SIG-M5 treated with dmso at 0.1 percent for 504 hours (cell line): ENCODE measurements around the gene SMG5.

Experiments
- DNase-seq: peaks from one replicate; lab custom pipeline; 2025; ENCODE audit not compliant: unreplicated experiment; lab: John Stamatoyannopoulos, UW

The SMG5 gene

GRCh38 chr1:156283521-156283920 is 896 bp upstream of the SMG5 start:
- DNase-seq = no peak

GRCh38 chr1:156281693-156282478 is 739 bp downstream of the SMG5 start:
- peak; percentile 62 for DNase-seq

- peak; percentile 95 for DNase-seq
Measured at GRCh38 chr1:156281281-156281680, 1.3 kb downstream of the SMG5 start.

- no peak for DNase-seq
Measured at GRCh38 chr1:156279837-156280236, 2.8 kb downstream of the SMG5 start.

GRCh38 chr1:156276966-156277381 is 5.7 kb downstream of the SMG5 start:
- peak; percentile 86 for DNase-seq

- DNase-seq = peak; percentile 89
Measured at GRCh38 chr1:156276532-156276931, 6.1 kb downstream of the SMG5 start.

GRCh38 chr1:156270314-156270713 is 12.3 kb downstream of the SMG5 start:
- DNase-seq = no peak

- DNase-seq = no peak
Measured at GRCh38 chr1:156268336-156268735, 14.3 kb downstream of the SMG5 start.

- no peak for DNase-seq
Measured at GRCh38 chr1:156266051-156266450, 16.6 kb downstream of the SMG5 start.

GRCh38 chr1:156263288-156263655 is 19.4 kb downstream of the SMG5 start:
- DNase-seq = no peak

- DNase-seq = no peak
Measured at GRCh38 chr1:156262461-156263287, 20.0 kb downstream of the SMG5 start.

- no peak for DNase-seq
Measured at GRCh38 chr1:156260896-156261295, 21.7 kb downstream of the SMG5 start.

GRCh38 chr1:156259805-156260204 is 22.8 kb downstream of the SMG5 start:
- DNase-seq = no peak

- DNase-seq = no peak
Measured at GRCh38 chr1:156258859-156259258, 23.8 kb downstream of the SMG5 start.

GRCh38 chr1:156257711-156258110 is 24.9 kb downstream of the SMG5 start:
- no peak for DNase-seq

GRCh38 chr1:156253634-156254033 is 29.0 kb downstream of the SMG5 start:
- DNase-seq = no peak

GRCh38 chr1:156251527-156251926 is 31.1 kb downstream of the SMG5 start:
- no peak for DNase-seq

- no peak for DNase-seq
Measured at GRCh38 chr1:156249593-156249992, 33.0 kb downstream of the SMG5 start.

GRCh38 chr1:156248323-156248683 is 34.3 kb downstream of the SMG5 start:
- no peak for DNase-seq

- DNase-seq = no peak
Measured at GRCh38 chr1:156247460-156248322, 34.9 kb downstream of the SMG5 start, which contains the start of gene PAQR6. Gene PAQR6, minus strand, starts transcription at chr1:156248056. Its CDS starts 1,325 bp downstream, at chr1:156246731.

GRCh38 chr1:156246781-156247459 is 35.7 kb downstream of the SMG5 start:
- no peak for DNase-seq
